GM12892 (cell line): ENCODE measurements around the gene TIRAP.

Source experiments
- DNase-seq: peaks from one replicate; pipeline ENCODE4 v3.0.0; 2011; ENCODE audit not compliant: insufficient read length
- FAIRE-seq: peaks from 2 replicates; lab custom pipeline; 2011; peaks lifted over from hg19 to GRCh38; lab: Jason Lieb, UNC
- POLR2A ChIP-seq: IDR thresholded peaks from 2 replicates; pipeline ENCODE4 v1.6.1; 2011; ENCODE audit warnings: low read depth, low read length, control low read depth
- POLR2AphosphoS5 ChIP-seq: IDR thresholded peaks from 2 replicates; pipeline ENCODE4 v1.6.1; 2011; ENCODE audit warnings: low read depth, low read length, control low read depth
- TAF1 ChIP-seq: IDR thresholded peaks from 2 replicates; pipeline ENCODE4 v1.6.1; 2011; ENCODE audit warnings: low read depth, mild to moderate bottlenecking, control low read depth, low read length, borderline replicate concordance

Gene TIRAP

DNA sequence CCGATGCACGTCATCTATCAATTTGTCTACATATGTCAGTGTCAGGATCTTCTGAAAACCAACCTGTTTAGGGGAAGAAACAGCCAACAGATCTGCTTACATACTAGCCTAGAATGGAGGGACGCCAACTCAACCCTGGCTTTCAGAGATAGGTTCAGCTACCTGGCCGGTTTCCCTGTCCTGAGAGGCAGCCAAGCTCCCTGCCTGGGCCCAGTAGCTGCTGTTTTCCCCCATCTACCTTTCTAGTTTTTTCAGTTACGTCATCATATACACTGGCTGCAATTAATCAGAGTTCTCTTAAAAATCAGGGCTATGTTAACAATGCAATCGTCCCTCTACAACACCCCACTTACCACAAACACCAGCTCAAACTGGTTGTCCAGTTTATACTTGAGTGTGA is 15.2 kb upstream of the TIRAP start:
- no peak for DNase-seq
- TF ChIP-seq POLR2AphosphoS5 (no peak; the same call in 1 of the 2 replicates), POLR2A (no peak), TAF1 (no peak)
- FAIRE-seq = no peak

- no peak for TF ChIP-seq POLR2A
- no peak for DNase-seq
- no peak for FAIRE-seq
Measured at GRCh38 chr11:126268361-126268707, 14.6 kb upstream of the TIRAP start.

DNA sequence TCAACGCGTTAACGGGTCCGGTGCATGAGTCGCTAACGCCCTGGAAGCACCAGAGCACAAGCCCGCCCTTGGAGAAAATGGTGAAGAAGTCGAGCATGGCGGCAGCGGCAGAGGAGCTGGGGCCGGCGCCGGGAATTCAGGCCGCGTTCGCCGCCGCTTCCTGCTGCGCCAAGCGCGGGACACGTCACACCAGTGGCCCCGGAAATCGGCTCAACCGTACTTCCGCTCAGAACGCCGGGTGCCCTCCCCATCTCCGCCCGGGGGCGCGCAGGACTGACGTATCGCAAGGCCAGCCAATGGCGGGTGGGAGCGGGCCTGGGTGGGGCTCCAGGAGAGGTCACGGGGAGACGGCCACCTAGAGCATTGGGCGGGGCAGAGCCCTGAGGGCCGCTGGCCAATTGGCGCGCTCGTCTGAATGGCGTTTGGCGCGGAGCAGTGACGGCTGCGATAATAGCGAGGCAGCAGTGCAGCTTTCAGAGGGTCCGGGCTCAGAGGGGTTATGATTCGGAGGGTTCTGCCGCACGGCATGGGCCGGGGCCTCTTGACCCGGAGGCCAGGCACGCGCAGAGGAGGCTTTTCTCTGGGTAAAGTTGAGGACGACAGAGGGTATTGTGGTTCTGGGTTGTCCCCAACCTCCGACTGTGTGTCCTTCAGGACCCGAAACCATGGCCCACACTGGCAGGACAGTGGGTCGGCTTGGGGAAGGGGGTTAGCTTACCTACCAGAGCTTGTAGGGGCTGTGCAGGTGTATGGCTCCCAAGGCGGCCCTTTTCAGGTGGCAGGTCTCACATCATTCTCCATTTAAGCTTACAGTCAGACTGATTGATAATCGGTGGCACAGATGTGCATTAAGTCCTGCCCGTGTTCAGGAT is 13.9 kb upstream of the TIRAP start, which contains the start of the genes FOXRED1 and SRPRA:
FOXRED1 (plus strand) TSS at position 447 of the 872 bp plus-strand sequence; CDS start at position 500, 53 bp downstream.
SRPRA (minus strand) TSS at position 188 of the 872 bp plus-strand sequence; CDS start at position 97, 91 bp downstream.
- peak; percentile 100 for FAIRE-seq

GRCh38 chr11:126277322-126277721 is 5.6 kb upstream of the TIRAP start:
- TF ChIP-seq POLR2AphosphoS5 = no peak
- no peak for TF ChIP-seq TAF1
- no peak for TF ChIP-seq POLR2A
- DNase-seq (no peak), FAIRE-seq (no peak)

More for the DNA sequence above, 13.9 kb upstream of the TIRAP start, which contains the start of the genes FOXRED1 and SRPRA:
- TF ChIP-seq TAF1 (peak; percentile 62; the same call in 1 of the 2 replicates), POLR2A (peak; percentile 85; the same call in 1 of the 2 replicates), POLR2AphosphoS5 (peak; percentile 80)
- peak; percentile 100 for DNase-seq

GRCh38 chr11:126277780-126278179 is 5.1 kb upstream of the TIRAP start:
- FAIRE-seq (no peak), DNase-seq (no peak)
- TF ChIP-seq POLR2AphosphoS5 = no peak
- TF ChIP-seq POLR2A = no peak
- TF ChIP-seq TAF1 = no peak

GRCh38 chr11:126279191-126279590 is 3.7 kb upstream of the TIRAP start:
- DNase-seq (no peak), FAIRE-seq (no peak)
- TF ChIP-seq POLR2AphosphoS5 = no peak
- TF ChIP-seq POLR2A = no peak
- no peak for TF ChIP-seq TAF1

DNA sequence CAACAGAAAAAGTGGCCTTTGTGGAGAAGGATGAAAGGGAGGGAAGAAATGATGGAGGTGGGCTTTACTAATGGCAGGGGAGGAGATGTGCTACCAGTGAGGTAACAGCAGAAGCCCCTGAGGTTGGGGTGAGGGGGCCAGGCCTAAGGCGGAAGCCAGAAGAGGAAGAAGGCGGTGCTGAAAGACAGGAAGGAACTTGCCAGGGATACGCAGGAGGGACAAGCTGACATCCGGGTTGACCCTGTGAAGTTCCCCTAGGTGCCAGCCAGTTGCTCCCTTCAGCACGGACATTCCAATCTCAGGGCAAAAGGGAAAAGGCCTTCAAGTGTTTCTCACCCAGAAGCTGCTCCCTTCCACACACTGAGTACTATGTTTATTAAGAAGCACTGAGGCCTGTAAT is 2.3 kb upstream of the TIRAP start:
- DNase-seq = no peak
- TF ChIP-seq POLR2A (no peak), POLR2AphosphoS5 (no peak), TAF1 (no peak)
- no peak for FAIRE-seq

DNA sequence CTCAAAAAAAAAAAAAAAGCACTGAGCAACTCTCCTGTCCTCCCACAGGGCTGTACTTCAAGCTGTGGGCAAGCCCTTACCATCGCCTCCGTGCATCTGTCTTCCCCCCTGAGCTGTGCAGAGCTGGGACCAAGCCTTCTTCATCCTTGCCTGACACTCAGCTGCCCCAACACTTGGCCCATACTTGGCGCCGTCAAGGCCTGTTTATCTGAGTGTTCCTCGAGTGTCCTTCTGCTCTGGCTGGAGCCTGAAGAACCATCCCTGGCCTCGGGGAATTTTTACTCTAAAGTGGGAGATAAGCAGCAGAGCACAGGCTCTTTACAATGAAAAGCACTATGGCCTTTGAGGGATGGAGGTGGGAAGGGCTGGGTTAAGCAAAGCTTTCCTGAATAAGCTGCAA is 1.6 kb upstream of the TIRAP start:
- TF ChIP-seq POLR2AphosphoS5 (no peak), POLR2A (no peak), TAF1 (no peak)
- DNase-seq = no peak
- FAIRE-seq = no peak

GRCh38 chr11:126281666-126282175 is 1.2 kb upstream of the TIRAP start:
- no peak for FAIRE-seq
- TF ChIP-seq POLR2A (no peak), TAF1 (no peak), POLR2AphosphoS5 (no peak)
- no peak for DNase-seq

DNA sequence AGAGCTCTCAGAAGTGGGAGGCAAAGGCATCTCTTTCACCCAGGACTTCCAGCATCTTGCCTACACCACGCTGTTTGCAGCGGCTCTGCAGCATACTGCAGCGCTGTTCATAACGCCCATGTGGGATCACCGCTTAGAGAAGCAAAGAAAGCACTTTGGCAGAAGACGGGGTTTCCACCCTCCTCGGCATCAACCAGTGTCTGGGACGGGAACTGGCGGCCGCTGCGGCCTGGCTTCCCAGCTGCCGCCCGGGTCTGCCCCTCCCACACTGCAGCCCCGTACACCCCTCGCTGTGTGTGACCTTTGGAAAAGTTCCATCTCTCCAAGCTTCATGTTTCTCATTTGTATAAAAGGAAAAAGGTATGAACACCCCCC is 545 bp upstream of the TIRAP start:
- TF ChIP-seq POLR2AphosphoS5 = no peak
- TF ChIP-seq POLR2A = no peak
- no peak for TF ChIP-seq TAF1
- FAIRE-seq (peak; percentile 84), DNase-seq (no peak)

- no peak for DNase-seq
- FAIRE-seq = peak; percentile 83
- TF ChIP-seq POLR2A = no peak
- no peak for TF ChIP-seq TAF1
- no peak for TF ChIP-seq POLR2AphosphoS5
Measured at GRCh38 chr11:126284829-126285228, 1.9 kb downstream of the TIRAP start.

GRCh38 chr11:126288237-126288636 is 5.3 kb downstream of the TIRAP start:
- no peak for TF ChIP-seq POLR2AphosphoS5
- TF ChIP-seq TAF1 = no peak
- TF ChIP-seq POLR2A = no peak
- DNase-seq (no peak), FAIRE-seq (no peak)
